GM19099 (cell line): ENCODE data around the gene NTRK1.

Source experiments
- POLR2A ChIP-seq: IDR thresholded peaks from 3 replicates; pipeline ENCODE4 v1.6.1; 2011; ENCODE audit warnings: low read depth; ENCODE audit not compliant: insufficient read length; ENCODE audit errors: extremely low read depth

Gene NTRK1

GRCh38 chr1:156913809-156914387 lies 53.2 kb downstream of the NTRK1 start:
- TF ChIP-seq POLR2A: no peak

- TF ChIP-seq POLR2A: no peak
These were observed 53.8 kb downstream of the NTRK1 start for GRCh38 chr1:156914440-156914856.

- TF ChIP-seq POLR2A: no peak
These were observed 59.8 kb downstream of the NTRK1 start, which contains the start of gene LRRC71 for GRCh38 chr1:156920233-156921052. LRRC71 (plus strand) TSS chr1:156920632; CDS start chr1:156920804, 172 bp downstream.

- TF ChIP-seq POLR2A: no peak
These were observed 60.4 kb downstream of the NTRK1 start for GRCh38 chr1:156921053-156921529.

GRCh38 chr1:156922986-156923669 lies 62.5 kb downstream of the NTRK1 start:
- no peak for TF ChIP-seq POLR2A

- no peak for TF ChIP-seq POLR2A
These were observed 63.2 kb downstream of the NTRK1 start for GRCh38 chr1:156923670-156924477.

- TF ChIP-seq POLR2A: no peak
These were observed 64.0 kb downstream of the NTRK1 start for GRCh38 chr1:156924478-156925153.

- no peak for TF ChIP-seq POLR2A
These were observed 64.7 kb downstream of the NTRK1 start for GRCh38 chr1:156925154-156926010.

- TF ChIP-seq POLR2A: no peak
These were observed 65.5 kb downstream of the NTRK1 start for GRCh38 chr1:156926175-156926574.

- TF ChIP-seq POLR2A: no peak
These were observed 66.8 kb downstream of the NTRK1 start for GRCh38 chr1:156927215-156928042.

GRCh38 chr1:156928043-156928602 lies 67.5 kb downstream of the NTRK1 start:
- no peak for TF ChIP-seq POLR2A

GRCh38 chr1:156929596-156930238 lies 69.1 kb downstream of the NTRK1 start:
- no peak for TF ChIP-seq POLR2A
